WI38 (cell line): Measurements from ENCODE around the gene PSMD14.

Source experiments
- H3K4me3 ChIP-seq: 2 replicates; pipeline ENCODE4 v1.5.1; 2011; ENCODE audit warnings: low read depth, mild to moderate bottlenecking, control low read depth, low read length
- TF ChIP-seq, protein P1 (sequence below): IDR thresholded peaks from 2 replicates; pipeline ENCODE4 v1.5.1; 2012; ENCODE audit warnings: low read depth, mild to moderate bottlenecking, control low read depth, low read length

PSMD14 gene

DNA sequence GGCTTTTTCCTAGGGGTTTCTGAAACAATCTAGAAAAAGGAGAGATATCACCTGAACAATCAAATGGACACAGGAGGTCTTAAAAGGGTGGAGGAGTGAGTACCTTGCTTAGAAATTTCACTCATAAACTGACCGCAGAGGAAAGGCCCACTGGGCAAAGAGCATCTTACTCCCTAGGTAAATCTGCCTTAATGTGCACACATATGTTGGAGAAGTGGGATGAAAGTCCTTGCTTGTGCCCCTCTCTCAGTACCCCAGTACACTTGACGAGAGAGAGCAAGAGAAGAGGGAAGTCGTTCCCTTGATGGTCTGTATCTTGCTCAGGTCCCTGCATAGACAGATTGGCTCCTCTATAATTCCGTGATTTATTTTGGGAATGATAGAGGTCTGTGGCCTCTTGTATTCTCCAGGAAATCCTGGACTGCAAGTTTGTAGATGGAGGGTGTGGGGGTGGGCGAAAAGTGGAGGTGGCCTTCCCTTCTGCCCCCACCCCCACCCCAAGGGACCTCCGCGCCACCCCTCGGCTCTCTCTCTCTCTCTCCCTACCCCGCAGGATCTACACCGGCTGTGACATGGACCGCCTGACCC is 114.7 kb downstream of the PSMD14 start:
- TF ChIP-seq, protein P1, sequence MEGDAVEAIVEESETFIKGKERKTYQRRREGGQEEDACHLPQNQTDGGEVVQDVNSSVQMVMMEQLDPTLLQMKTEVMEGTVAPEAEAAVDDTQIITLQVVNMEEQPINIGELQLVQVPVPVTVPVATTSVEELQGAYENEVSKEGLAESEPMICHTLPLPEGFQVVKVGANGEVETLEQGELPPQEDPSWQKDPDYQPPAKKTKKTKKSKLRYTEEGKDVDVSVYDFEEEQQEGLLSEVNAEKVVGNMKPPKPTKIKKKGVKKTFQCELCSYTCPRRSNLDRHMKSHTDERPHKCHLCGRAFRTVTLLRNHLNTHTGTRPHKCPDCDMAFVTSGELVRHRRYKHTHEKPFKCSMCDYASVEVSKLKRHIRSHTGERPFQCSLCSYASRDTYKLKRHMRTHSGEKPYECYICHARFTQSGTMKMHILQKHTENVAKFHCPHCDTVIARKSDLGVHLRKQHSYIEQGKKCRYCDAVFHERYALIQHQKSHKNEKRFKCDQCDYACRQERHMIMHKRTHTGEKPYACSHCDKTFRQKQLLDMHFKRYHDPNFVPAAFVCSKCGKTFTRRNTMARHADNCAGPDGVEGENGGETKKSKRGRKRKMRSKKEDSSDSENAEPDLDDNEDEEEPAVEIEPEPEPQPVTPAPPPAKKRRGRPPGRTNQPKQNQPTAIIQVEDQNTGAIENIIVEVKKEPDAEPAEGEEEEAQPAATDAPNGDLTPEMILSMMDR, result no peak
- H3K4me3 ChIP-seq, result no peak overlapping the region

DNA sequence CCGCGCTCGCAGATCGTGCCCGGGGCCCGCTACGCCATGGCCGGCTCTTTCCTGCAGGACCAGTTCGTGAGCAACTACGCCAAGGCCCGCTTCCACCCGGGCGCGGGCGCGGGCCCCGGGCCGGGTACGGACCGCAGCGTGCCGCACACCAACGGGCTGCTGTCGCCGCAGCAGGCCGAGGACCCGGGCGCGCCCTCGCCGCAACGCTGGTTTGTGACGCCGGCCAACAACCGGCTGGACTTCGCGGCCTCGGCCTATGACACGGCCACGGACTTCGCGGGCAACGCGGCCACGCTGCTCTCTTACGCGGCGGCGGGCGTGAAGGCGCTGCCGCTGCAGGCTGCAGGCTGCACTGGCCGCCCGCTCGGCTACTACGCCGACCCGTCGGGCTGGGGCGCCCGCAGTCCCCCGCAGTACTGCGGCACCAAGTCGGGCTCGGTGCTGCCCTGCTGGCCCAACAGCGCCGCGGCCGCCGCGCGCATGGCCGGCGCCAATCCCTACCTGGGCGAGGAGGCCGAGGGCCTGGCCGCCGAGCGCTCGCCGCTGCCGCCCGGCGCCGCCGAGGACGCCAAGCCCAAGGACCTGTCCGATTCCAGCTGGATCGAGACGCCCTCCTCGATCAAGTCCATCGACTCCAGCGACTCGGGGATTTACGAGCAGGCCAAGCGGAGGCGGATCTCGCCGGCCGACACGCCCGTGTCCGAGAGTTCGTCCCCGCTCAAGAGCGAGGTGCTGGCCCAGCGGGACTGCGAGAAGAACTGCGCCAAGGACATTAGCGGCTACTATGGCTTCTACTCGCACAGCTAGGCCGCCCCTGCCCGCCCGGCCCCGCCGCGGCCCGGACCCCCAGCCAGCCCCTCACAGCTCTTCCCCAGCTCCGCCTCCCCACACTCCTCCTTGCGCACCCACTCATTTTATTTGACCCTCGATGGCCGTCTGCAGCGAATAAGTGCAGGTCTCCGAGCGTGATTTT is 115.5 kb downstream of the PSMD14 start:
- no peak overlapping the region; the same call in 1 of the 2 replicates for H3K4me3 ChIP-seq
- TF ChIP-seq, protein P1, result no peak

DNA sequence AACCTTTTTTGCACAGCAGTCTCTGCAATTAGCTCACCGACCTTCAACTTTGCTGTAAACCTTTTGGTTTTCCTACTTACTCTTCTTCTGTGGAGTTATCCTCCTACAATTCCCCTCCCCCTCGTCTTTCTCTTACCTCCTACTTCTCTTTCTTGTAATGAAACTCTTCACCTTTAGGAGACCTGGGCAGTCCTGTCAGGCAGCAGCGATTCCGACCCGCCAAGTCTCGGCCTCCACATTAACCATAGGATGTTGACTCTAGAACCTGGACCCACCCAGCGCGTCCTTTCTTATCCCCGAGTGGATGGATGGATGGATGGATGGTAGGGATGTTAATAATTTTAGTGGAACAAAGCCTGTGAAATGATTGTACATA is 116.2 kb downstream of the PSMD14 start:
- H3K4me3 ChIP-seq, result no peak overlapping the region
- TF ChIP-seq, protein P1, result no peak

DNA sequence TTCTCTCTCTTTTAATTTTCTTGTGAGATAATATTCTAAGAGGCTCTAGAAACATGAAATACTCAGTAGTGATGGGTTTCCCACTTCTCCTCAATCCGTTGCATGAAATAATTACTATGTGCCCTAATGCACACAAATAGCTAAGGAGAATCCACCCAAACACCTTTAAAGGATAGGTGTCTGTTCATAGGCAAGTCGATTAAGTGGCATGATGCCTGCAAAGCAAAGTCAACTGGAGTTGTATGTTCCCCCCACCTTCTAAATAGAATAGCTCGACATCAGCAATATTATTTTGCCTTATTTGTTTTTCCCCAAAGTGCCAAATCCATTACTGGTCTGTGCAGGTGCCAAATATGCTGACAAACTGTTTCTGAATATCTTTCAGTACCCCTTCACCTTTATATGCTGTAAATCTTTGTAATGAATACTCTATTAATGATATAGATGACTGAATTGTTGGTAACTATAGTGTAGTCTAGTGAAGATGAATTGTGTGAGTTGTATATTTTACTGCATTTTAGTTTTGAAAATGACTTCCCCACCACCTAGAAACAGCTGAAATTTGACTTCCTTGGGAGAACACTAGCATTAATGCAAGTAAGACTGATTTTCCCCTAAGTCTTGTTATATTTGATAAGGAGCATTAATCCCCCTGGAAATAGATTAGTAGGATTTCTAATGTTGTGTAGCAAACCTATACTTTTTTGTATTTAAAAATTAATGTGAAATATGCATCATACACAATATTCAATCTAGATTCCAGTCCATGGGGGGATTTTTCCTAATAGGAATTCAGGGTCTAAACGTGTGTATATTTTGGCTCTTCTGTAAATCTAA is 116.9 kb downstream of the PSMD14 start:
- TF ChIP-seq, protein P1, result no peak

DNA sequence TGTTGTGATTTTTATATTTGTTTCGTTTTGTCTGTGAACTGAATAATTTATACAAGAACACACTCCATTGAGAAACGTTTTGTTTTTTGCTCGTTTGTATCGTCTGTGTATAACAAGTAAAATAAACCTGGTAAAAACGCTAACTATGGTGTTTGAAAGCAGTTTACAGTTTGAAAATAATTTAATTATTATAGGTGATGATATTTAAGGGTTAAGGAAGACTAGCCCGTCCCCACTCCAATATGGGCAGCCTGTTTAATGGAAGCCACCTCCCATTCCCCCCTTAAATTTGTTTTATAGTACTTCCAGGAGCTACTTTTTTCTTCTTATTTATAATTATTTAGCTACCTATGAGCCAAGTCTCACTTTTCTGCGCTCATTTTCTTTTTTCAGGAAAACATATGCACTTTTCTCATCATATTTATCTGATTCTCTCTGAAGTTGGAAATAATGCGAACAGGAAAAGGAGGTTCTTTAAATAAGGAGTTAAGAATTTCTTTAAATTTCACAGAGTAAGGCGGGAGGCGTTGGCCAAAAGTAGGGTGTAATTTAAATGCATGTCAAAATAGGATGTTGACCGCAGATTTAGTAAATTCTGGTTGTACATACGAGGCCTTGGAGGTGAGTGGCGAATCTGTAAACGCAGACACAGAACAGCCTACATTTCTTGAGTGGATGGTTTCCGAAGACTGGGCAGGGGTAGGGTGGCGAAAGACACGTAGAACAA is 117.7 kb downstream of the PSMD14 start:
- no peak overlapping the region for H3K4me3 ChIP-seq
- TF ChIP-seq, protein P1, result no peak

More for the DNA sequence above, 116.9 kb downstream of the PSMD14 start:
- H3K4me3 ChIP-seq, result no peak overlapping the region

DNA sequence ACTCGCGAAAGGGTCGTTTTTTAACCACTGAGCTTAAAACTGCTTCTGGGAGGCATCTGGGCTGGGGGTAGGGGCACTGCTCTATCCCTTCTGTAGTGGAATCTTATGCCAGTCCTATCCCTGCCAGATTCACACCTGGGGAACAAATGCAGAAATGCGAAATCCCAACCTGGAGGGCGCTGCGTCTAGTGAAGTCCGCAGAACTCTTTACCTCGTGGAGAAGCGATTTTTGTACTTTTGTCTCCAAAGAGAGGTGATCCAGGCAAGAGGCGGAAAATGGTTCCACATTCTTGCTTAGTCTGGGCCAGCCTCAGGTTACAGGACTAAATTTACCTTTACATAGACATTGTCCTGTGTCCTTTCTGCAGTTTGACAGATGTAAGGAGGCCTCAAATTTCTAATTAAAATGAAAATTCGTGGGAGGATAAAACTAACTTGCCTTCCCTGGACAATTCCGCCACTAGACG is 118.3 kb downstream of the PSMD14 start:
- TF ChIP-seq, protein P1, result peak; percentile 68
- H3K4me3 ChIP-seq, result no peak overlapping the region
